NCI-H748 (cell line): Measurements from ENCODE around the gene PALM3.

ENCODE experiments used
- DNase-seq: peaks from one replicate; lab custom pipeline; 2025; ENCODE audit not compliant: unreplicated experiment; lab: John Stamatoyannopoulos, UW

Gene PALM3

DNA sequence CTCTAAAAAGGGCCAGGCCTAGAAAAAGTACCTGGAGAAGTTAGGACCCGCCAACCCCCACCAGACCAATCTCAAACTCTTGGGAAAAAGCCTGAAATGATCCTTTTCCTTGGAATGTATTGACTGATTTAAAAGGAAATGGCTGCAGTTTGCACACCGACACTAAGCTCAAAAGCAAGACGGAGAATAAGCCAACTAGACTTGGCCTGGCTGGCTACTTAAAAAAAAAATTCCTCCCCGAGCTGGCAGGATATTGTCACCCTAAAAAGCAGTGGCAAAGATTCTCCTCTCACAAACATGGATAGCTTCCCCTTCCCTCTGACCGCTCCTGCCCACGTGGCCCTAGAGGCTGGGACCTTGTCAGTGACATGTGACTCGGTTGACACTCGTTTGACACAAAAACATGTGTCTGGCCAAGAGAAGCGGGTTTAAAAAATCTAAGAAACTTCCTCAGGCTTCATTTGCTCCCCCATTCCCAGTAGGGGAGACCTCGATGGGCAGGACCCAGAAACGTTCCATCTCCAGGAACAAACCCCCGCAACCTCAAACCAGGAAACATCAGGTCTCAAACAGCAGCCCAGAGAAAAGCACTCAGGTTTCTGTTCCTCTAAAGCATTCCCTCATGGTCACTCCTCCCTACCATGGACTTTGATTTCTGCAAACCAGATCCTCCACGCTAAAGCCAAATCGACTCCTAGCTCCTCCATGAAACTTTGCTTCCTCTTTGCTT lies 57.1 kb downstream of the PALM3 start:
- DNase-seq: no peak
